Ascending aorta (tissue), 2 donors: Measurements from ENCODE around the gene UCP2. TPM values are rescaled to one million over a fixed set of nuclear protein-coding genes. Genes with fewer than 3 reads are reported as not detected.

Experiments
- DNase-seq, 2 donors: peaks; one replicate each; pipeline ENCODE4 v3.0.0-alpha.2; 2019; ENCODE audit warnings: low spot score in 2 of 2
- H3K27ac ChIP-seq, 2 donors: fragments of 200-600 bp; sonication (generic); one replicate each; pipeline ENCODE4 v1.5.1; 2016 to 2017; ENCODE audit warnings: mild to moderate bottlenecking in 1 of 2
- H3K27me3 ChIP-seq: fragments of 200-600 bp; sonication (generic); one replicate; pipeline ENCODE4 v1.5.1; 2017
- H3K36me3 ChIP-seq, 2 donors: fragments of 200-600 bp; sonication (generic); one replicate each; pipeline ENCODE4 v1.5.1; 2016
- H3K4me1 ChIP-seq, 2 donors: fragments of 200-600 bp; sonication (generic); one replicate each; pipeline ENCODE4 v1.5.1; 2016 to 2017; ENCODE audit warnings: mild to moderate bottlenecking in 1 of 2
- H3K4me3 ChIP-seq, 2 donors: fragments of 200-600 bp; sonication (generic); one replicate each; pipeline ENCODE4 v1.5.1; 2016 to 2017; ENCODE audit warnings: mild to moderate bottlenecking in 1 of 2
- H3K9me3 ChIP-seq, 2 donors: fragments of 200-600 bp; sonication (generic); one replicate each; pipeline ENCODE4 v1.5.1; 2016
- intact Hi-C: fragments of 100-400 bp; cut with DNase I; formaldehyde crosslinking; loops from one replicate; pipeline ENCODE4 v1.15.1; 2023
- total RNA-seq: library from RNA; depleted of rRNA; stranded (reverse); fragments of >200 nt; gene quantifications from one replicate; pipeline ENCODE4 v1.1.0, GENCODE V29; 2016
- TF ChIP-seq, protein P1 (sequence below), 3 experiments: fragments of 200-600 bp in 2 of 3; fragments of 450-650 bp in 1 of 3; sonication (generic) in 2 of 3; IDR thresholded peaks; one replicate each; pipeline ENCODE4 v1.5.1; 2016 to 2019; ENCODE audit warnings: antibody characterized with exemption in 3 of 3, mild to moderate bottlenecking in 1 of 3, moderate library complexity in 1 of 3

The UCP2 gene
- total RNA-seq, 1 donor from 2014 or later, result 2.7 TPM

DNA sequence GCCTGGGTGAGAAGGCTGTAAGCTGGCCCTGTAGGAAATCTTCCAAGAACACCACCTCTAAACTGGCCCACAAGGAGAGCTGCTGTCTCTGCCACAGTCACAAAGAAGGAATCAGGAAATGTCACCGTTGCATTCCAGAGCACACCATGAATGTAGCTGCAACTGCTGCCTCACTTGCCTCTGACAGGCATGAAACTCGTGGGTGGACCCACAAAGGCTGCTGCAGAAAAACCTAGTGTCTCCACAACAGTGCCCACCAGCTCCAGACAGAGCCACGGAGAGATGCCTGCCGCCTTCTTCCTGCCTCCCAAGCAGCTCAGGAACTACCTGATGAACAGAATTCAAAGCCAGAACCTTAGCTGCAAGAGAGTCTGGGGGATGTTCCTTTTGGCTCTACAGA lies 21.3 kb downstream of the UCP2 start:
- no peaks in the 10 kb centered on the region for H3K27me3 ChIP-seq
- no peak overlapping the region for H3K27ac ChIP-seq
- TF ChIP-seq, protein P1, sequence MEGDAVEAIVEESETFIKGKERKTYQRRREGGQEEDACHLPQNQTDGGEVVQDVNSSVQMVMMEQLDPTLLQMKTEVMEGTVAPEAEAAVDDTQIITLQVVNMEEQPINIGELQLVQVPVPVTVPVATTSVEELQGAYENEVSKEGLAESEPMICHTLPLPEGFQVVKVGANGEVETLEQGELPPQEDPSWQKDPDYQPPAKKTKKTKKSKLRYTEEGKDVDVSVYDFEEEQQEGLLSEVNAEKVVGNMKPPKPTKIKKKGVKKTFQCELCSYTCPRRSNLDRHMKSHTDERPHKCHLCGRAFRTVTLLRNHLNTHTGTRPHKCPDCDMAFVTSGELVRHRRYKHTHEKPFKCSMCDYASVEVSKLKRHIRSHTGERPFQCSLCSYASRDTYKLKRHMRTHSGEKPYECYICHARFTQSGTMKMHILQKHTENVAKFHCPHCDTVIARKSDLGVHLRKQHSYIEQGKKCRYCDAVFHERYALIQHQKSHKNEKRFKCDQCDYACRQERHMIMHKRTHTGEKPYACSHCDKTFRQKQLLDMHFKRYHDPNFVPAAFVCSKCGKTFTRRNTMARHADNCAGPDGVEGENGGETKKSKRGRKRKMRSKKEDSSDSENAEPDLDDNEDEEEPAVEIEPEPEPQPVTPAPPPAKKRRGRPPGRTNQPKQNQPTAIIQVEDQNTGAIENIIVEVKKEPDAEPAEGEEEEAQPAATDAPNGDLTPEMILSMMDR (IDR thresholded peaks at IDR 0.05), result no peak
- no peak overlapping the region for H3K4me3 ChIP-seq
- H3K36me3 ChIP-seq, result no peaks in the 10 kb centered on the region
- H3K9me3 ChIP-seq, result no peaks in the 10 kb centered on the region
- H3K4me1 ChIP-seq, result peaks cover 0 to 3% of the 10 kb centered on the region in 2 donors
- intact Hi-C loops, result no loop called here
- DNase-seq, result peak in 1 of 2 donors; percentile 56

DNA sequence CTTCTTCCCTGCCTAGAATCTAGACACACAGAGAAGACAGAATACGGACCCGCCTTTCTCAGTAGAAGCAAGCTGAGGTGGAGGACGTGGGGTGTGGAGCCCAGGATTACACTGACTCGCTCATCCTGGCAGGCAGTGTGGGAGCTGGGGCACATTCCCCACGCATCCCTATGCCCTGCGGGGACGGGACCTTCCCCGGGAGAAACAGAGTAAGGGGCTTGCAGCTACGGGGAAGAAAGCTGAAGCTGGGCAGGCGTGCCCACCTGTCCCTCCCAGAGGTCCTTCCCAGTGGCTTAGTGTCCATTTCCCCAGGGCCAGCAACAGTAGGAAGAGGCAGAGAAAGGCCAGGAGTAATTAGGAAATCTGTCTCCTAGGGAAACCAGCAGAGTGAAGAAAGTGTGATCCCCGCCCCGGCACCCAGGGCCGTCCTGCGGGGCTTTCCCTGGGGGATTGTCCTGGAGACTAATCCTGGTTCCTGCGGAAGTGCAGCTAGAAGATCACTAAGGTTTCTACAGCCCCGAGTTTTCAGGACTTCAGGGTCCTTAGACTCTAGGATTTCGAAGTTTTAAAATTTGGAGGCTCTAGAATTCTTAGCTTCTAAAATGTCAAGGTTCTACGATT lies 24.0 kb downstream of the UCP2 start:
- Histone ChIP-seq H3K27ac (no peak overlapping the region), H3K4me1 (no peaks in the 10 kb centered on the region), H3K36me3 (no peaks in the 10 kb centered on the region), H3K4me3 (no peak overlapping the region), H3K9me3 (no peaks in the 10 kb centered on the region), H3K27me3 (no peaks in the 10 kb centered on the region)
- TF ChIP-seq, protein P1 (IDR thresholded peaks at IDR 0.05), result no peak
- intact Hi-C loops, result no loop called here
- DNase-seq, result peak in 1 of 2 donors; percentile 52

DNA sequence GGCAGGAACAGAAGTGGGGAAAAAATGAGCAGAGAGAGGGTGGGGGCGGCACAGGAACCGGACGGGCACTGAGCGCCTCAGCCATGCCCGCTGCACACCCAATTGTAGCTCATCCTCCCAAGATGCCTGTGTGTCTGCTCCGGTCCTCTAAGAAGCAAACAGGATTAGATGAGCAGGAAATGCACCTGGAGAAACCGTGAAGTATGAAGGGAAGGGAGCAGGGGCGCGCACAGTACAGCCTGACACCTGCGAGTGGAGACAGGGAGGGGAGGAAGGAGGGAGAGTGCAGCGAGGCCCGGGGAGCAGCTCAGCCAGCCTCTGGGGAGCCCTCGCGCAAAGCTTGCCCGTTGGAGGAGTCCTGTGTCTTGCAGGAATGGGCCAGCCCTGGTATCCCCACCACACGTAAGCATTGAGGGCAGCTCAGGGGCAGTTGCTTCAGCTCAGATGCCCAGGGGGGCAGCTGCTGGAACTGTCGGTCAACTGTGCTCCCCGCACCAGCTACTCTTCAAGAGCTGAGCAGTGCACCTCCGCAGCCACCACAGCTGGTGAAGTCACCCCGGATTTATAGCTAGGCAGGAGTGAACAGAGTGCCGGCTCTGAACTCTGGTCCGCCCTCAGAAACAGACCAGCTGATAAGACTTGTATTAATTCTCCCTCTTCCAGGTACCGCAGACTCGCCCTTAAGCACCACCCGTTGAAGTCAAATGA lies 24.8 kb downstream of the UCP2 start:
- peak in 1 of 2 donors; percentile 54 for DNase-seq

DNA sequence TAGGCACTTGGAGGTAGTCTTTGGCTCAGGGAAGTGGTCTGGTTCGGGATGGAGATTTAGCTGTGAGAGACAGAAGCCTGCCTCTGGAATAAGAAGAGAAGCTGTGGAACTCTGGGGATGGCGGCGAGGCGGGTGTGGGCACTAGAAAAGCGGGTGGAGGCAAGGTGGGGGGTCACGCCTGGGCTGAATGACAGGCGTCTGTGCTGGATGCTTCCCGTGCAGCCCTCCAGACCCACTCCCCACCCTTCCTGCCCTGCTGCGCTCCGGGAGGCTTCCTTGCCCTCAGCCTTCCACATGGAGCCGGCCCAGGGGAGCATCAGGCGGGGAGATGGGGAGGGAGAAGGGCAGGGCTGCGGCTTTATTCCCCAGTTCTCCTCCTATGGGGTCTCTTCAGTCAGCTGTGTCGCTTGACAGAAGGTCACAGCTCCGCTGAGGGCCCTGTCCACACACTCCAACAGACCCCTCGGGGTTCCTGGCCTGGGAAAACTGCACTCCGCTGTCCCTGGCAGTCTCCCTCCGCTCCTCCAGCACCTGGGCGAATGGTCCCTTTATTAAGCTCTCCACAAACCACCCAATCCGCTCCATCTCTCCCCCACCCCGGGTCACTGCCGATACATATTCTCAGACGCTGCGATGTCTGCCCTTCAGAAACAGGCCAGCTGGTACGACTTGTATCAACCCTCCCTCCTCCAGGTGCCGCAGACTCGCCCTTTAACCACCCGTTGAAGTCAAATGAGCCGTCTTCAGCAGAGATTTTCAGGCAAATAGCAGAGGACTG lies 25.6 kb downstream of the UCP2 start:
- no peaks in the 10 kb centered on the region for H3K4me1 ChIP-seq
- H3K4me3 ChIP-seq, result no peak overlapping the region
- intact Hi-C loops, result no loop called here
- no peaks in the 10 kb centered on the region for H3K36me3 ChIP-seq
- H3K27me3 ChIP-seq, result no peaks in the 10 kb centered on the region
- TF ChIP-seq, protein P1 (IDR thresholded peaks at IDR 0.05), result no peak
- H3K27ac ChIP-seq, result no peak overlapping the region
- DNase-seq, result peak in 1 of 2 donors; percentile 58
- H3K9me3 ChIP-seq, result no peaks in the 10 kb centered on the region

More for the DNA sequence above, 24.8 kb downstream of the UCP2 start:
- H3K4me3 ChIP-seq, result no peak overlapping the region
- H3K4me1 ChIP-seq, result no peaks in the 10 kb centered on the region
- TF ChIP-seq, protein P1 (IDR thresholded peaks at IDR 0.05), result no peak
- H3K27me3 ChIP-seq, result no peaks in the 10 kb centered on the region
- intact Hi-C loops, result no loop called here
- no peak overlapping the region for H3K27ac ChIP-seq
- H3K9me3 ChIP-seq, result no peaks in the 10 kb centered on the region
- no peaks in the 10 kb centered on the region for H3K36me3 ChIP-seq

DNA sequence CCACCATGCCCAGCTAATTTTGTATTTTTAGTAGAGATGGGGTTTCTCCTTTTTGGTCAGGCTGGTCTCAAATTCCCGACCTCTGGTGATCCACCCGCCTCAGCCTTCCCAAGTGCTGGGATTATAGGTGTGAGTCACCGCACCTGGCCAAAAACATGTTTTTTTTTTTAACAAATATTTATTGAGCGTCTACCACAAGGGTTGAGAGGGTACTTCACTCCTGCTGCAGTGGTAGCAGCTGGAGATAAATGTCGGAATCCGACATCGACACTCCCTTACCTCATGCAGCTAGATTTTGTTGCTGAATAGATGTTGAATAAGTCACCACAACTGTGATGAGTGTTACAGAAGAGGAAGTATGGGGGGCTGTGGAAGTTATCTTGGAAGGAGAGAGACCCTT lies 30.8 kb downstream of the UCP2 start:
- Histone ChIP-seq H3K27ac (no peak overlapping the region), H3K27me3 (no peaks in the 10 kb centered on the region), H3K36me3 (no peaks in the 10 kb centered on the region), H3K9me3 (no peaks in the 10 kb centered on the region), H3K4me3 (no peak overlapping the region), H3K4me1 (no peaks in the 10 kb centered on the region)
- TF ChIP-seq, protein P1 (IDR thresholded peaks at IDR 0.05), result no peak
- no peak for DNase-seq
- intact Hi-C loops, result no loop called here
